Smooth muscle cell (in vitro differentiated cells): ENCODE results near the gene ALDH1A1. TPM values are rescaled to one million over a fixed set of nuclear protein-coding genes. Genes with fewer than 3 reads are reported as not detected.

Source experiments
- DNase-seq: peaks from one replicate; lab custom pipeline; 2025; ENCODE audit not compliant: unreplicated experiment; lab: John Stamatoyannopoulos, UW
- H2AFZ ChIP-seq: fragments of 200-600 bp; sonication (generic); 2 replicates; pipeline ENCODE4 v1.6.0; 2016; ENCODE audit warnings: antibody characterized with exemption, low read depth, mild to moderate bottlenecking
- H3F3A ChIP-seq: fragments of 200-600 bp; sonication (generic); 2 replicates; pipeline ENCODE4 v1.6.0; 2017; ENCODE audit warnings: antibody characterized with exemption, low read depth
- H3K27ac ChIP-seq: fragments of 200-600 bp; sonication (generic); 2 replicates; pipeline ENCODE4 v1.5.1; 2016; ENCODE audit warnings: low read depth, mild to moderate bottlenecking
- H3K27me3 ChIP-seq: fragments of 200-600 bp; sonication (generic); 2 replicates; pipeline ENCODE4 v1.6.1; 2016; ENCODE audit warnings: low read depth, mild to moderate bottlenecking
- H3K36me3 ChIP-seq: fragments of 200-600 bp; sonication (generic); 2 replicates; pipeline ENCODE4 v1.5.1; 2016; ENCODE audit warnings: low read depth
- H3K4me1 ChIP-seq: fragments of 200-600 bp; sonication (generic); 2 replicates; pipeline ENCODE4 v1.5.1; 2016; ENCODE audit warnings: low read depth
- H3K4me2 ChIP-seq: fragments of 200-600 bp; sonication (generic); 2 replicates; pipeline ENCODE4 v1.6.0; 2016; ENCODE audit warnings: mild to moderate bottlenecking
- H3K4me3 ChIP-seq: fragments of 200-600 bp; sonication (generic); 2 replicates; pipeline ENCODE4 v1.5.1; 2016; ENCODE audit warnings: mild to moderate bottlenecking
- H3K79me2 ChIP-seq: fragments of 200-600 bp; sonication (generic); 2 replicates; pipeline ENCODE4 v1.6.0; 2016; ENCODE audit warnings: low read depth, mild to moderate bottlenecking
- H3K9ac ChIP-seq: fragments of 200-600 bp; sonication (generic); 2 replicates; pipeline ENCODE4 v1.6.0; 2016; ENCODE audit warnings: low read depth
- H3K9me3 ChIP-seq: fragments of 200-600 bp; sonication (generic); replicated peaks from 2 replicates; pipeline ENCODE4 v1.5.1; 2016; ENCODE audit warnings: low read depth
- H4K20me1 ChIP-seq: fragments of 200-600 bp; sonication (generic); 2 replicates; pipeline ENCODE4 v1.6.0; 2016; ENCODE audit warnings: low read depth
- CTCF ChIP-seq: fragments of 200-600 bp; sonication (generic); IDR thresholded peaks from 2 replicates; pipeline ENCODE4 v1.5.1; 2017; ENCODE audit warnings: borderline replicate concordance, mild to moderate bottlenecking, antibody characterized with exemption; ENCODE audit not compliant: insufficient read depth, poor library complexity, severe bottlenecking
- WGBS: methylation state at CpG from one replicate; pipeline ENCODE4 v1.1.7; 2016; ENCODE audit warnings: low lambda C conversion rate; 5-methylcytosine and 5-hydroxymethylcytosine counted together
- polyA plus RNA-seq: library from polyadenylated mRNA; unstranded; fragments of >200 nt; fragmentation: Nextera tagmentation; extraction: Ambion mirVana; gene quantifications from 2 replicates; pipeline ENCODE4 v1.2.1, GENCODE V29; 2016
- total RNA-seq: library from RNA; depleted of rRNA; stranded (reverse); fragments of >200 nt; gene quantifications from 2 replicates; pipeline ENCODE4 v1.2.3, GENCODE V29; 2014

ALDH1A1 gene
- total and polyA plus RNA-seq, 2 experiments from 2014 or later = 0.07 to 0.09 TPM

GRCh38 chr9:72950875-72951442 is 1.9 kb downstream of the ALDH1A1 start:
- Histone ChIP-seq H4K20me1 (no peaks in the 10 kb centered on the region), H3K4me1 (no peaks in the 10 kb centered on the region), H3K79me2 (no peaks in the 10 kb centered on the region), H3K4me3 (peak overlapping the region; percentile 49), H3F3A (no peaks in the 10 kb centered on the region), H3K9ac (no peak overlapping the region), H3K4me2 (no peak overlapping the region), H2AFZ (no peak overlapping the region), H3K36me3 (no peaks in the 10 kb centered on the region), H3K27me3 (peaks cover 3% of the 10 kb centered on the region), H3K27ac (no peak overlapping the region), H3K9me3 (no peaks in the 10 kb centered on the region)
- no peak for DNase-seq
- no peak for TF ChIP-seq CTCF
- 91% methylated on average over 7 of the region's 7 CpGs for WGBS

GRCh38 chr9:72949918-72950325 is 2.9 kb downstream of the ALDH1A1 start:
- H3K9ac ChIP-seq = no peak overlapping the region
- no peaks in the 10 kb centered on the region for H3K79me2 ChIP-seq
- no peak for DNase-seq
- no peaks in the 10 kb centered on the region for H4K20me1 ChIP-seq
- no peak overlapping the region for H2AFZ ChIP-seq
- no peak overlapping the region for H3K4me2 ChIP-seq
- 87% methylated on average over 7 of the region's 7 CpGs for WGBS
- H3K27ac ChIP-seq = no peak overlapping the region
- no peak for TF ChIP-seq CTCF
- H3K4me3 ChIP-seq = peak overlapping the region; percentile 49
- no peaks in the 10 kb centered on the region for H3K36me3 ChIP-seq
- no peaks in the 10 kb centered on the region for H3F3A ChIP-seq
- H3K4me1 ChIP-seq = no peaks in the 10 kb centered on the region
- H3K27me3 ChIP-seq = peaks cover 3% of the 10 kb centered on the region
- no peaks in the 10 kb centered on the region for H3K9me3 ChIP-seq

- no peaks in the 10 kb centered on the region for H4K20me1 ChIP-seq
- no peaks in the 10 kb centered on the region for H3K9me3 ChIP-seq
- TF ChIP-seq CTCF = no peak
- no peak overlapping the region for H3K9ac ChIP-seq
- H3K36me3 ChIP-seq = no peaks in the 10 kb centered on the region
- no peak overlapping the region for H3K27ac ChIP-seq
- H3K79me2 ChIP-seq = no peaks in the 10 kb centered on the region
- H3K4me2 ChIP-seq = no peak overlapping the region
- H3K27me3 ChIP-seq = peaks cover 3% of the 10 kb centered on the region
- no peak overlapping the region for H2AFZ ChIP-seq
- WGBS = 100% methylated on average over 1 of the region's 1 CpG
- no peak for DNase-seq
- no peaks in the 10 kb centered on the region for H3F3A ChIP-seq
- H3K4me1 ChIP-seq = no peaks in the 10 kb centered on the region
- H3K4me3 ChIP-seq = peak overlapping the region; percentile 18
These were observed 3.6 kb downstream of the ALDH1A1 start for GRCh38 chr9:72949244-72949582.

- no peaks in the 10 kb centered on the region for H3K9me3 ChIP-seq
- TF ChIP-seq CTCF = no peak
- no peak overlapping the region for H2AFZ ChIP-seq
- H3K36me3 ChIP-seq = no peaks in the 10 kb centered on the region
- no peaks in the 10 kb centered on the region for H3F3A ChIP-seq
- H3K4me1 ChIP-seq = no peaks in the 10 kb centered on the region
- H3K9ac ChIP-seq = no peak overlapping the region
- no peak overlapping the region for H3K27ac ChIP-seq
- peak overlapping the region; percentile 18 for H3K4me3 ChIP-seq
- no peak for DNase-seq
- WGBS = 88% methylated on average over 6 of the region's 6 CpGs
- no peaks in the 10 kb centered on the region for H3K79me2 ChIP-seq
- no peaks in the 10 kb centered on the region for H4K20me1 ChIP-seq
- H3K4me2 ChIP-seq = no peak overlapping the region
- H3K27me3 ChIP-seq = peaks cover 3% of the 10 kb centered on the region
These were observed 4.1 kb downstream of the ALDH1A1 start for GRCh38 chr9:72948575-72949243.
